ENCODE results near the gene NRXN2.
A peak's percentile ranks its signal among the peaks of the same experiment; 100 is the strongest.

The NRXN2 gene

DNA sequence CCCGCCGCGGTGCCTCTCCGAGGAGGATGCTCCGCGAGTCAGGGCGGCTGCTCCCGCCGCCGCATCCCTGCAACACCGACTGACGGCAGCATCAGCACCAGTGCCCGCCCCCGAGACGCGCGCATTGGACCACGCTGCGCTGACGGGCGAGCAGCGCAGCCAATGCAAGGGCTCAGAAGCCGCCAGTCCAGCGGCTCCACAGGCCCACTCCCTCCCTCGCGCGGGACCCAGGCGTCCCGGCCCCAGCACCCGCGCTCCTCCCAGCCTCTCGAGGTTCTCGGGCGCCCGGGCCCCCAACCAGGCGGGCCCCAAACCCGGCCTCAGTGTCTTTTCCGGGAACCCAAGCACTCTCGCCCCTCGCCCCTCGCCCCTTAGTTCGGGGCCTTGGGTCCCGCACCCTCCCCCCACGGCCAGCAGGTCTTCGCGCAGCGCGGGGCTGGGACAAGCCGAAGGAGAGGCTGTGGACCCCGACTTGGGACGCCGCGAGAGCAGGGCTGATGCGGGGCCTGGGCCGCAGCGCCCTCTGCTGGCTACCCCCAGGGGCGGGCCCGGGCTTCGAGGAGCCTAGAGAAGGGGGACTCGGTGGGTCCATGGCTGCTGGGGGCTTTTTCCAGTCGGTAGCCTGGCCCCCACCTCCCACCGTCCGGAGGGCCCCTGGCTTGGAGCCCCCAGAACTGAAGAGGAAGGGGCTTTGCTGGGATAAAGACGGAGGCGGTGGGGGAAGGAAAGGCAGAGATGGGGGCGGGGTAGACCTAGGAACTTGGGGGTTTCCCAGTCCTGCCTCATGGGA, at the start of gene NRXN2:
TSS of gene NRXN2 (minus strand) at position 81 of the 790 bp plus-strand sequence. CDS start 9,498 bp downstream, outside the sequence.
- peak; percentile 89 for DNase-seq

- DNase-seq = no peak
Observed at GRCh38 chr11:64772303-64773018, 49.5 kb upstream of the NRXN2 start.

- no peak for DNase-seq
Observed at GRCh38 chr11:64771861-64772260, 48.9 kb upstream of the NRXN2 start.

DNA sequence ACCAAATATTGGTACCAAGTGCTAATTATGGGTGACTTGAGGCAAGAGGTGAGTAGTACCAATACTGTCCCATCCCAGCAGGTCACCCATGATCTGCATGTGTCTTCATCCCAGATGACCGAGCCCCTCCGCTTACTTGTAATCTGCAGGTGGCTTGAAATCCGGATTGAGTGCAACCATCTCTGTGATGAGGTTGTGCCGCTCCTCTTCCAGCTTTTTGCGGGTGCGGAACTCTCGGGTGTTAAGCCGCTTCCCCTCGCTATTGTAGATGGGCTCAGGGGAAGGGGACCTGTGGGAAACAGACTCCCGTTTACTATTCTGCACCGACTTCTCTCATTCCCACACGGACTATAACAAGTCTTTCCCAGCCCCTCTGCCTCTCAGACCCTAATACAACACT, 47.1 kb upstream of the NRXN2 start:
- DNase-seq = no peak

- DNase-seq = no peak
Observed at GRCh38 chr11:64769283-64769682, 46.3 kb upstream of the NRXN2 start.

- DNase-seq = no peak
Observed at GRCh38 chr11:64768300-64768694, 45.3 kb upstream of the NRXN2 start.

- peak; percentile 92 for DNase-seq
Observed at GRCh38 chr11:64767344-64768299, 44.6 kb upstream of the NRXN2 start.

DNA sequence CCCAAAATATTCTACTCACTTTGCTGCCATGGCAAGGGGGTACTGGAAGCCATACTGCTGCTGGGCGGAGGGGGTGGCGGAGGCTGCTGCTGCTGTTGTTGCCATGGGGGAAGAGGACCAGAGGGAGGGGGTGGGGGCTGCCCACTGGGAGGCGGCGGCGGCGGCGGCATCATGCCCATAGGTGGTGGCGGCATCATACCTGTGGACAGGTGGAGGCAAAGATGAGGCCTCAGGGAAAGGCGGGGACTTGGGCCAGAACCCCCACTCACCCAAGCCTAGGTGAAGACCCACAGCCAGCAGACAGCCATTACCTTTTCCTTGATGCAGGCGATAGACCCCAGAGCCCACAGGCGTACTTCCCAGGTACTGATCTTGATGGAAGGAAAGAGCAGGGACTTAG, 43.9 kb upstream of the NRXN2 start:
- DNase-seq = no peak

- DNase-seq = no peak
Observed at GRCh38 chr11:64765851-64766665, 43.1 kb upstream of the NRXN2 start.

DNA sequence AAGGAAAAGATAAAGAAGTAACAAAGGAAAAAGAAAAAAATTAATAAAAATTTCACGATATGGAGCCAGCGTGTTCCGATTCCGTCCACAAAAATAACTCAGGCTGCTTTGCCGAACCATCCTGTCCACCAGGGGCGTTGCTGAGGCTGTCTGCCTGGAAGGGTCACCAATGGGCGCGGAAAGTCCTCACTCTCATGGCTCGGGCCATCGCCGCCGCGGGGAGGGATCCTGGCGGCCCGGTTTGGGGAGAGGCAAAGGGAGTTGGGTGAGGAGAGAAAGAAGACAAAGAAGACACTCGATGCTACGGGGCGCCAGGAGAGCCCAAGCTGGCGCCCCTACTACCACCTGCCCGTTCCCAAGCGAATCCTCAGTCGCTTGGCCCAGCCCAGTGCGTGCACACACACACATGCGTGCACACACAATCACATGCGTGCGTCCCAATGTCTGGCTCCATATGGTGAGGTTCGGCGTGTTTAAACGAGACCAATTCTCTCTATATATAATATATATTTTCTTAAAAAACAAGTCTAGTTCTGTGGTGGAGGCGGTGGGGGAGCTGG, 42.4 kb upstream of the NRXN2 start:
- DNase-seq = no peak

DNA sequence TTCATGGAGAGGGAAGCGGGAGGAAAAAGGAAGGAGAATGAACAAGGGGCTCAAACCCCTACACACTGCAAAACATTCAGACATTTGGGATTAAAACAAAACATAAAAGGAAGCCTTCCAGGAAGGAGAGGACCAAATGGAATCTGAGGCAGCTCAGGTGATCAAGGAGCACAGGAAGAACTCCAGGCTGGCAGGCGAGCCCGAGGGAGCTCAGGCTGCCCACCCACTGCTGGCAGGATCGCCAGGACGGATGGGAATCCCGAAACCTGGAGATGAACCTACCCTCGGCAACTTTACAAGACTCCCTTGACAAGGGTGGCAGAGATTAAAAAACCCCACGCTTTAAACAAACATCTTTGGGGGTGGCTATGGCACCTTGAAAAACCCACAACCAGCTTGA, 41.8 kb upstream of the NRXN2 start:
- no peak for DNase-seq

DNA sequence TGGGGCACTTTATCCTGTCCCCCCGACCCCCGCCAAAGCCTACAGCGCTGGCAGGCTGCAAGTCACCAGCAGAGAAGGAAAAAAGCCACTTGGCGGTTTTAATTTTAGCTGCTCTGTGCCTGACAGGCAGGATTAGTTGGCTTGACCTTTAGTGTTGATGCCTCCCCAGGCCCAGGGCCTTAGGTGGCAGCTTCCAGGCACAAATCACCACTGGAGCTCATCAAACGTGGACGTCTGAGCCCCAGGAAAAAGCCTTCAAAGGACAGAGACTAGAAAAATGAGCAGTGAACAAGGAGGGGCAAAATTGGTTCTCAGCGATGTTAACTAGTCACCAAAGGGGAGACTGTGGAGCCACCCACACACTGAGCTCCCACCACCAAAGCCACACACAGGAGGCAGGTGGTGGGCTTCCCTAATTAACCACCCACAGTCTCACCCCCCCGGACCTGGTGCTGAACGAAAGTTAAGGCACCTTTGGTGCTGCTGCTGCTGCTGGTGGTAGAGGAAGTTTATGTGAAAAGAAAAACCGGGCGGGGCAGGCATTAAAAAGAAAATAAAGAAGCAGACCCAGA, 41.1 kb upstream of the NRXN2 start:
- DNase-seq = peak; percentile 72

DNA sequence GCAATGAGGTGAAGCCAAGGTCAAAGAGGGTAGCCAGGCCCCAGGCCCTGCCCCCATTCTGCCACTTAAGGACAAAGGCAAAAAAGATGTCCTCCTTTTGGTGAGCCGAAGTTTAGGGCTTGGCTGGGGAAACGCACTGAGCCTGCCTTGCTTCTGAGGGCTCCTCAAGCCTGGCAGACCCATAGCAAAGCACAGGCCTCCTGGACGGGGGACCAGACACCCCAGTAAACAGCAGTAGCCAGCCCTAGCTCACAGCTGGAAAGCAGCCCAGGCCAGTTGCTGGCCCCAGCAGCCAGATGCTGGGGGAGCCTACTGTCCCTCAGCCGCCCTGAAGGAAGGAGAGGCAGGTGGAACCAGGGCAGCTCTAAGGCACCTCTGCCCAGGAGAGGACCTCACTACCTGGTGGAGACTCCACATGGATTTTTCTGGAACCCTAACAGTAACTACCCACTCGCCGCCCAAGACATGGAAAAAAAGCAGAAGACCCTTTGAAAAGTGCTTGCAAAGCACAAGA, 40.6 kb upstream of the NRXN2 start:
- DNase-seq = no peak

DNA sequence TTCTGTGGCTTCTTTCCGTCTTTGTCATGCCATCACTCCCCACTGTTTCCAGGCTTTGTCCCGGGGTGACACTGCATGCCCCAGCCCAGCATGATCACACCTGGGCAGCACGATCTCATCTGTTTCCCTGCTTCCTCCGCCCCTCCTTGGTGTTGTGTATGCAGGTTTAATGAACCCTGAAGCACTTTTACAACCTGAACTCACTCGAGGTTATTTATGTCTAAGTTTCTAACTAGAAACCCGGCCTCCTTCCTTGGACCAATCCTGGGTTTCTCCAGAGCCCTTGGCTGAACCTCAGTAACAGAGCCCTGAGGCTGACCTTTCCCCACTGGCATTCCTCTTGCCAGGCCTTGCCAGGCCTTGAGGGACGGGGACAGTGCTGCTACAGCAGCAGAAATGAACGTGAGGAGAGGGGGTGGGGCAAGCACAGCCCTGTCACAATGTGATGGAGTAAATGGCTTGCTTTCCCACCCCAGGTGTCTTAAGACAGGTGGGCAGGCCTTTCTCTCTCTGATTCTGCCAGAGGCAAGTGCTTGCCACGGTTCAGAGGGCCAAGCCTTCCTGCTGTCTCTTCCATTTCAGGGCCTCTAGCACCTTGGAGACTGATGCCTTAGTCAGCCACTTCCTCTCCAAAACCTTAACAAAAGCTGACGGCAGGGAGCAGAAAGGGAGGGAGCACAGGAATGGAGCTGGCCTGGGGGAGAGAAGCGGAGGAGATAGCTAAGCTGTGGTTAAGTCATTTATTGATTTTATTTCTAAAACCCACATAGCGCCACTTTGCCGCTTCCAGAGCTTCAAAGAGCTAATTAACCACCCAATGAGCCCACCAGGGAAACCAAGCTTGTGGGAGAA, 39.9 kb upstream of the NRXN2 start:
- DNase-seq = peak; percentile 59

GRCh38 chr11:64762277-64762673, 39.3 kb upstream of the NRXN2 start:
- DNase-seq = no peak

DNA sequence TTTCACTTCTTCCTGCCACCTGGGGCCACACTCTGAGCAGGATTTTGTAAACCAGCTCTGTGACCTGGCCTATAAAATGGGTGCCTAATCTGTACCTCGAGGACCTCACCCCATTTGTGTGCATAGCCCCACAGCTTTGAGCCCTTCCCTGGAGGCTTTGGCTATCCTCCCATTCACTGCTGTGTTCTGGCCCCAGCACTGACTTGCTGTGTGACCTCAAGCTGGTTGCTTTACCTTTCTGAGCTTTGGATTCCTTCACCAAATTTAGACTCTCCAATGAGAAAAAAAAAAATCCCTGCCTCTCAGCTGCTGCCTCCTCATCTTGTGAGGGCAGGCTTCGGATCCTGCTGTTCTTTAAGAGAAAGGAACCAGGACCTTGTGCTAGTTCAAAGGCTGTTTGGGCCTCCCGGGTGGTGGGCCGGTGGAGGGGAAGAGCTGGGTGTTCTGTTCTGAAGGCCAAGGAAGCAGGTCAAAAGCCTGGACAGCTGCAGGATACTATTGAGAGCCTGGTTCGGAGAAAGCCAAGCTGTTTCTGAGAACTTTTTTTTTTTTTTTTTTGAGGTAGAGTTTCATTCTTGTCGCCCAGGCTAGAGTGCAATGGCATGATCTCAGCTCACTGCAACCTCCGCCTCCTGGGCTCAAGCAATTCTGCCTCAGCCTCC, 37.9 kb upstream of the NRXN2 start:
- no peak for DNase-seq

- DNase-seq = no peak
Observed at GRCh38 chr11:64759722-64760719, 37.0 kb upstream of the NRXN2 start, which contains the start of gene PYGM. PYGM (minus strand) TSS chr11:64759974; CDS start chr11:64759898, 76 bp downstream.

GRCh38 chr11:64759131-64759721, 36.2 kb upstream of the NRXN2 start:
- DNase-seq = no peak

Measured in CD4-positive, alpha-beta T cell treated with Interleukin-17A for 4 hours (primary cell).